ENCODE measurements around the gene MAGEC3.

DNA sequence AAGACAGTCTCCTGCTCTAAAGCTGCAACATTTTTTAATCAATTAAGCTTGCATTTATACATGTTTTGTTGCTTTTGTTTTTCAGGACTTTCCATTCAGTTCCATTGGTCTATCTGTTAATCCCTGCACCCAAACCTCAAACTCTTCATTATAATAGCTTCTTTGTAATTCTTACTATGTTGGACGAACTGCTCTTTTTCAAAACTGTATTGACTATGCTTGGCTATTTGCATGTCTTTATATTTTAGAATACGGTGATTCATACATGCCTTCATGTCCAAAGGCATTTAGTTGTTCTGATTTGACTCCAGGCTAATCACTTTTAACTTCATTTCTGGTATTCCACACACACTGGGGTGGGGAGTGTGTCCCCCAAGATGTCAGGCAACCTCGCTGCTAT is 79.7 kb downstream of the MAGEC3 start:
- TF ChIP-seq CTCF (IDR thresholded peaks at IDR 0.05 in 4 of 5, conservative IDR thresholded peaks at IDR 0.05 in 1 of 5), result no peak
- TF ChIP-seq POLR2A (IDR thresholded peaks at IDR 0.05), result no peak
